NCI-H146 treated with DMSO at 0.1 percent for 48 hours (cell line): Measurements from ENCODE around the gene SLIT3.

ENCODE experiments used
- DNase-seq: peaks from one replicate; lab custom pipeline; 2025; ENCODE audit not compliant: unreplicated experiment; lab: John Stamatoyannopoulos, UW

Gene SLIT3

GRCh38 chr5:168847511-168848073 is 453.3 kb downstream of the SLIT3 start:
- no peak for DNase-seq

- no peak for DNase-seq
Measured at GRCh38 chr5:168844922-168845296, 456.0 kb downstream of the SLIT3 start.

- DNase-seq = no peak
Measured at GRCh38 chr5:168844016-168844921, 456.7 kb downstream of the SLIT3 start.

- no peak for DNase-seq
Measured at GRCh38 chr5:168843277-168844015, 457.5 kb downstream of the SLIT3 start.

GRCh38 chr5:168842571-168843205 is 458.3 kb downstream of the SLIT3 start:
- no peak for DNase-seq

DNA sequence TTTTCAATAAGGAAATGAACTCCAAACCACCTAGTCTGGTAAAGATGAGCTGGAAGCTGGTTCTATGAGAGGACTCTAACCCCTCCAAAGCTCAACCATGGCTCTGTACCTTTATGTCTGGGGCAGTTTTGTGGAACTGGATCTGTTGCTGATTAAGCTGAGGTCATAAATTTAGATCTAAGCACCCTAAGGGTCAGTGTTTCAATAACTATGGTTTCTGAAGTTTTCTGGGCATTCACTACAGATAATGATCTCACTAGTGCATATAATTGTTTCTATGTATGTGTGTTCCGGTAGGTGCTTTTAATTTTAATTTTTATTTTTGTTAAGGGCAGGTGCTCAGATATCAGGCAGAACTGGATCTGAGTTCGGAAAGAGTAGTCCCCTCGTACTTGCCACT is 463.1 kb downstream of the SLIT3 start:
- DNase-seq = no peak

DNA sequence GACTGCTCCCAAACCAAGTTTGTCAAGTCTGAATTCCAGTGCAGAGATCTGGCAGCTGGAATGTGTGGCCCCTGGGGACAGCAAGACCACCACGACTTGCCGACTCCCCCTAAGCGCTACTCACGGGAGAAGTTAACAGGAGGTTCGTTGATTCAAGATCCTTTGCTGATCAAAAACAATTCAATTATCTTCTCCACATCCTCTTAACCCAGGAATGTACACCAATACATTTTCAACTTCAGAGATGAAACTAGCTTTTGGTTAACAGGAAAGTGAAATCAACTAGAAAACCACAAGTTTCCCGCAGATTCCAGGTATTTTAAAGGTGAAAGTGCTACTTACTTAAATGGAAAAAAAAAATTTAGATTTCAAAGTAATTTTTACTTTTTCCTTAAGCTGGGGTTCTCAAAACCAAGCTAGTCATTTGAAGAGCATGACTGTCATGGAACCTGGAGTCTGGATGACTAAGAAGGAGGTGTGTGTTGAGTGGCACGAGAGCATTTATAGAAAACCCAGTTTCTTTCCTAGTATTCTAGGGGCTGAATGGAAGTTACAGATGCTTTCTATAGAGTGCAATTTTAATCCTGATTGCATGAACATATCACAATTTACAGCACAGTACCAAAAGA is 464.2 kb downstream of the SLIT3 start:
- DNase-seq = no peak

GRCh38 chr5:168833936-168834335 is 467.0 kb downstream of the SLIT3 start:
- no peak for DNase-seq

- no peak for DNase-seq
Measured at GRCh38 chr5:168833383-168833782, 467.6 kb downstream of the SLIT3 start.

- no peak for DNase-seq
Measured at GRCh38 chr5:168832308-168832707, 468.6 kb downstream of the SLIT3 start.

DNA sequence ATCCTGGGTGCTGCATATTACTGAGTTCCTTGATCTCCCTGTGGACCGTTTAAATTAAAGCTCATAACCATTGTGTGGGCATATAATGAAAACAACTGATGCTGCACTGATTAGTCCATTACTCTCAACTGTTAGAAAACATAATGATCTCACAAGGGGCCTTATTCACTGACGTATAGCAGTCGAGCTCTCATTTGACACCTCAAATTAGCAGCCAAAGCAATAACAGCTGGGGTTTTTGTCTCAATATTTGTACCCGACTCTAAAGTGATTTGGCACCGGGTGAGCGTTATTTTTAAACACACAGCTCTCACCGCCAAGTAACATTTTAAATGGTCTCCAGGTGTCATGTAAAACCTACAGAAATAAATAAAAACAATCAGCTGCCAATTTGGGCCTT is 469.6 kb downstream of the SLIT3 start:
- DNase-seq = no peak

DNA sequence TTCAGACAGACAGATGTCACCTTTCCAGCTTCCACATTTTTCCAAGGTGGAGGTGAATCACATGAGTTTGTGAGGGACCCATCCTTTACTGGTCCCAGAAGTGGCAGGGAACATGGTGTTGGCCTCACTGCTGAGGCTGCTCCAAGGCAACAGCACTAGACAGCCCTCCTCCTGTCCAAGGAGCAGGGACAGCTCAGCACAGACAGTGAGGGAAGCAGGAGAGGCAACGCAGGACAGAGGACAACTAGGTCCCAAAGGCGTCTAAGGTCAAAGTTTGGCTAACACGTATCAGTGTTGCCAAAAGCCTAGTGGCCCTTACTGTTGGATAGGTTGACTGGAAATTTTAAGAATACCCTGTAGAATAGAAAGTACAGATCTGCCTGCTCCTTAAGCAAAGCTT is 470.1 kb downstream of the SLIT3 start:
- DNase-seq = no peak

DNA sequence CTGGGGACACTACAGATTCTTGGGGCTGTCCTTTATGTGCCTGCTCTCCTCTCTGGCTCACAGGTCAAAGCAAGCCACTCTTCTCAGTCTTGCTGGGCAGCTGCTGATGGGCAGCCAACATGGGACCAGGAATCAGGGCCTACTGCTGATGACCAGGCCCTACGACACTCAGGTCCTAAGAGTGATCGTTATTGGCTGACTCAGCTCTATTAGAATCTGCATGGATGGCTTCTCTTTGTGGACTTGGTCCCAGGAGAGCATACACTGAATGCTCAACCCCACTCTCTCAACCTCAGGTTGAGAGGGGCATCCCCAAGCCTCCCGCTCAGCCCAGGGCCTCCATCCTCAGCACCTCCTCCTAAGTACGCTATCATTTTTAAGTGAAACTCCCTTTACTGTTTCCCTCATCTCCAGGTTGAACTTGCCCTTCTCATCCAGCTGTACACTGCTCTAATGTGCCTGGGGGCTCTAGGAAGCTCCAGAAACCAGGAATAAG is 471.0 kb downstream of the SLIT3 start:
- no peak for DNase-seq

GRCh38 chr5:168829044-168829443 is 471.9 kb downstream of the SLIT3 start:
- DNase-seq = no peak

DNA sequence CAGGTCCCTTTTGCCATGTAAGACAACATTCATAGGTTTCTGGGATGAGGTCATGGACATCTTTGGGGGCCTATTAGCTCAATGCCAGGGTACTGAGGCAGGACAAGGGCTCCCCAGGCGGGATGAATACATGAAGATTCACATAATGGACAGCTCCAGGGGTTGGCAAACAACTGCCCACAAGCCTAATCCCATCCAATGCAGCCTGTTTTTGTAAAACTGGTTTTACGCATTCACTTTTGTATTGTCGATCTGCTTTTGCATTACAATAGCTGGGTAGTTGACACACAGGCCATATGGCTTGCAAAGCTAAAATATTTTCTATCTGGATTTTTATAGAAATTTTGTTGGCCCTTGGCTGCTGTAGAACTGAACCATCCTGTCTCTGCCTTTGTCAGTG is 473.3 kb downstream of the SLIT3 start:
- no peak for DNase-seq

- DNase-seq = no peak
Measured at GRCh38 chr5:168826246-168826725, 474.7 kb downstream of the SLIT3 start.

- DNase-seq = no peak
Measured at GRCh38 chr5:168822745-168823281, 478.1 kb downstream of the SLIT3 start.

DNA sequence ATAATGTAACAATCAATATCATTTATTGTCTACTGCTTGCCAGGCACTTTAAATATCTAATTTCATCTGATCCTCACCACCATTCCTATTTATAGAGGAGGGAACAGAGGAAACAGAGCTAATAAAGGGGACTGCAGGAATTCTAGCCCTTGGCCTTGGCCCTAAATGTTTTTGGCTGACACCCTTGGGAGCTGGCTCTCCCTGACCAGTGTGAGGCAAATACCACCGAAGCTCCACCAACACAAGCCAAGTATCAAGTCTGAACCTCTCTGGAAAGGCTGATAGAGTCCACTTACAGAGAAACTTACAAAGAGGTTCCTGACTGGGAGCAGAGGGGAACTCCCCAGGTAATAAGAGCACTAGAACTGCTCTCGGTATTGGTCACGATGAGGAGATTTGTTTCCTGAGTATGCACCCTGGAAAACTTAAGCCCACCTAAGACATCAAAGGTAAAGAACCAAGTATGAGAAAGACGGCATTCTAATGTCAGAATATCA is 478.6 kb downstream of the SLIT3 start:
- DNase-seq = no peak

DNA sequence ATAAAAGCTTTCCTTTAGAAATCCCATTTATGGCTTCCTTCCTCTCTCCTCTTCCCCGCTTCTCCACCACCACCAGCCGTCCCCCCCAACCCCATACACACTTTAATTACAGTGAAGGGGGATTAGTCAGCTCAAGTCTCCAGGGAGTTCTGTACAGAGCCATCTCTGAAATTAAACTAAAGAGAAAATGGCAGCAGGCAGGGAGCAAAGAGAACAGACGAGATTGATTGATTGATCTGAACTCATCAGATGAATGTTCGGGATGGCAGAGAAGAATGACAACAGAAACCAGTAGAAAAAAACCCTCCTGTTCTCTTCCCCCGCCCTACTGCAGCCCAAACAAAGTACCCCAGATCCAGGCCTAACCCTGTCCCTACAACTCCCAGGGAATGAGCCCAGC is 480.1 kb downstream of the SLIT3 start:
- DNase-seq = no peak

DNA sequence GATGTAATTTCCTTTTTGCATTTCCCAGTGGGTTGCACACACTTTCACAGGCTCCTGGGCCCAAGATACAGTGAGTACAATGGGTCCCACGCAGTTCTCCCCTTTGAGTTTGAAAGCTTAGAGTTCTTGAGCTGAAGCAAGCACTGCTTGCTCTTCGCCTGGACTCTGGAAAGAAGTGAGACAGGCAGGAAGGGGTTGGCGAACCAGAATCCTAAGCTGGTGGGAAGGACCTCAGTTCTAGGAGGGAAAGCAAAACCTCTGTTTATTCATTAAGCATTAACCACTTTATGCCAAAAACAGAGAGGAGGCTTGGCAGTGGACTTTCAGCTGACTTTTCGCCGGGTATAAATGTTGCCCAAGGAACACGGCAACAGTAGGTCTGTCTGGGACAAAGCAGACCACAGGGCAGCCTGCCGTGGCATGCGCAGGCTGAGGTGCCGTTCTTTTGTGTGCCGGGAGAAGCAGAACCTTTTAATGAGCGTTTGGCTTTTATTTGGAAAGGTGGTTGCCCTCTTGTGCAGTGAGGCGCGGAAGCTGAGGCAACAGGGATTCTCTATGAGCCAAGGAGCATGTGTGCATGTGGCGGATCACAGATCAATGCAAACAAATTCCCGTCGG is 481.8 kb downstream of the SLIT3 start:
- DNase-seq = no peak
